Measurements from ENCODE around the gene FBXW4. TPM values are rescaled to one million over a fixed set of nuclear protein-coding genes. Genes with fewer than 3 reads are reported as not detected.

FBXW4 gene
- polyA plus RNA-seq, 1 of the 3 experiments (the other 2 are of a cell fraction) = 27.6 TPM

DNA sequence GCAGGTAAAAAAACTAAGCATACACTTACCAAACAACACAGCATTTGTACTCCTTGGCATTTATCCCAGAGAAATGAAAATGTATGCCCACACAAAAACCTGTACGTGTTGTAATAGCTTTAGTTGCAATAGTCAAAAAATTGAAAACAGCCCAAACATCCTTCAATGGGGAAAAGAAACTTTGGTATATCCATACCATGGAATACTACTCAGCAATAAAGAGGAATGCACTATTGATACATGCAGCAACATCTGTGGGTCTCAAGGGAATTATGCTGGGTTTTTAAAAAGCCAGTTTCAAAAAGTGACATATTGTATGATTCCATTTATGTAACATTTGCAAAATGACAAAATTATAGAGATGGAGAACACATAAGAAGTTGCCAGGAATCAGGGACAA is 71.4 kb downstream of the FBXW4 start:
- no peaks in the 10 kb centered on the region for H3K79me2 ChIP-seq (ENCODE audit: insufficient read depth)

More for the DNA sequence above, 71.4 kb downstream of the FBXW4 start:
- H3K36me3 ChIP-seq (replicated peaks in 1 of 2; ENCODE audit: control insufficient read depth in 1 of 2, insufficient read depth in 2 of 2, low read length in 1 of 2) = peaks cover 14 to 15% of the 10 kb centered on the region in 2 experiments
- H3K27me3 ChIP-seq (ENCODE audit: insufficient read depth) = no peaks in the 10 kb centered on the region
- no peaks in the 10 kb centered on the region for H4K20me1 ChIP-seq (ENCODE audit: insufficient read depth)
- ChIA-PET CTCF (interaction anchor here (1.0 to 1.3 kb wide), 2 partner anchors 21 to 158 kb away, joined by 3 to 4 read pairs; no protein-coding TSS in a partner anchor), POLR2A (no interaction called here)
- 97% methylated on average over 1 of the region's 1 CpG for WGBS (ENCODE audit: low lambda C conversion rate)
- H3F3A ChIP-seq (replicated peaks; ENCODE audit: insufficient read depth) = no peaks in the 10 kb centered on the region
- H3K4me2 ChIP-seq = no peak overlapping the region
- H3K9ac ChIP-seq = no peak overlapping the region
- H3K4me1 ChIP-seq (ENCODE audit: control insufficient read depth in 1 of 2, insufficient read depth in 2 of 2, low read depth in 1 of 2, low read length in 1 of 2) = peaks cover 0 to 4% of the 10 kb centered on the region in 2 experiments; a peak in 1 of 4 replicates
- no peak overlapping the region for H2AFZ ChIP-seq (ENCODE audit: low read depth)
- no peak overlapping the region for H3K27ac ChIP-seq (ENCODE audit: low read depth in 2 of 2, low read length in 1 of 2)
- no peak overlapping the region for H3K4me3 ChIP-seq (ENCODE audit: low read depth in 2 of 2, low read length in 1 of 2)
- H3K9me2 ChIP-seq = no peaks in the 10 kb centered on the region
- no peaks in the 10 kb centered on the region for H3K9me3 ChIP-seq
- TF ChIP-seq IRF3 (IDR thresholded peaks at IDR 0.05; ENCODE audit: low read depth, low read length) = no peak
- TF ChIP-seq NFIC (IDR thresholded peaks at IDR 0.05; ENCODE audit: borderline replicate concordance) = no peak
- no peak for TF ChIP-seq FOSL2 (IDR thresholded peaks at IDR 0.05; ENCODE audit: borderline replicate concordance, low read depth)
- TF ChIP-seq SIN3A (IDR thresholded peaks at IDR 0.05; ENCODE audit: borderline replicate concordance, low read depth, low read length) = no peak
- TF ChIP-seq RFX5 (IDR thresholded peaks at IDR 0.05; ENCODE audit: low read length) = no peak
- no peak for TF ChIP-seq YY1 (IDR thresholded peaks at IDR 0.05; ENCODE audit: low read depth)
- no peak for TF ChIP-seq ELF1 (IDR thresholded peaks at IDR 0.05)
- TF ChIP-seq, protein P1, sequence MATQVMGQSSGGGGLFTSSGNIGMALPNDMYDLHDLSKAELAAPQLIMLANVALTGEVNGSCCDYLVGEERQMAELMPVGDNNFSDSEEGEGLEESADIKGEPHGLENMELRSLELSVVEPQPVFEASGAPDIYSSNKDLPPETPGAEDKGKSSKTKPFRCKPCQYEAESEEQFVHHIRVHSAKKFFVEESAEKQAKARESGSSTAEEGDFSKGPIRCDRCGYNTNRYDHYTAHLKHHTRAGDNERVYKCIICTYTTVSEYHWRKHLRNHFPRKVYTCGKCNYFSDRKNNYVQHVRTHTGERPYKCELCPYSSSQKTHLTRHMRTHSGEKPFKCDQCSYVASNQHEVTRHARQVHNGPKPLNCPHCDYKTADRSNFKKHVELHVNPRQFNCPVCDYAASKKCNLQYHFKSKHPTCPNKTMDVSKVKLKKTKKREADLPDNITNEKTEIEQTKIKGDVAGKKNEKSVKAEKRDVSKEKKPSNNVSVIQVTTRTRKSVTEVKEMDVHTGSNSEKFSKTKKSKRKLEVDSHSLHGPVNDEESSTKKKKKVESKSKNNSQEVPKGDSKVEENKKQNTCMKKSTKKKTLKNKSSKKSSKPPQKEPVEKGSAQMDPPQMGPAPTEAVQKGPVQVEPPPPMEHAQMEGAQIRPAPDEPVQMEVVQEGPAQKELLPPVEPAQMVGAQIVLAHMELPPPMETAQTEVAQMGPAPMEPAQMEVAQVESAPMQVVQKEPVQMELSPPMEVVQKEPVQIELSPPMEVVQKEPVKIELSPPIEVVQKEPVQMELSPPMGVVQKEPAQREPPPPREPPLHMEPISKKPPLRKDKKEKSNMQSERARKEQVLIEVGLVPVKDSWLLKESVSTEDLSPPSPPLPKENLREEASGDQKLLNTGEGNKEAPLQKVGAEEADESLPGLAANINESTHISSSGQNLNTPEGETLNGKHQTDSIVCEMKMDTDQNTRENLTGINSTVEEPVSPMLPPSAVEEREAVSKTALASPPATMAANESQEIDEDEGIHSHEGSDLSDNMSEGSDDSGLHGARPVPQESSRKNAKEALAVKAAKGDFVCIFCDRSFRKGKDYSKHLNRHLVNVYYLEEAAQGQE (IDR thresholded peaks at IDR 0.05; ENCODE audit: low read depth, low read length) = no peak
- no peak for TF ChIP-seq MXI1 (IDR thresholded peaks at IDR 0.05; ENCODE audit: low read depth, low read length)
- TF ChIP-seq FOXJ3 (CRISPR knock-in tag; IDR thresholded peaks at IDR 0.05) = no peak
- TF ChIP-seq SMC3 (IDR thresholded peaks at IDR 0.05; ENCODE audit: low read depth, low read length) = no peak
- no peak for TF ChIP-seq TCF12 (IDR thresholded peaks at IDR 0.05)
- TF ChIP-seq TAF1 (IDR thresholded peaks at IDR 0.05; ENCODE audit: borderline replicate concordance, low read depth, low read length) = no peak
- no peak for TF ChIP-seq EP300 (IDR thresholded peaks at IDR 0.05; ENCODE audit: borderline replicate concordance in 1 of 2, low read depth in 1 of 2, low read length in 1 of 2)
- TF ChIP-seq USF1 (IDR thresholded peaks at IDR 0.05; ENCODE audit: borderline replicate concordance, low read depth) = no peak
- DNase-seq = no peak
